ENCODE data around the gene ADGRL1. TPM values are rescaled to one million over a fixed set of nuclear protein-coding genes. Genes with fewer than 3 reads are reported as not detected.
A peak's percentile ranks its signal among the peaks of the same experiment; 100 is the strongest.

Gene ADGRL1
- total and polyA plus RNA-seq, 9 of the 15 experiments (the other 6 are each of a cell fraction or from before 2014, with no cell fraction given), result 0.14 to 37.0 (median 8.6) TPM

DNA sequence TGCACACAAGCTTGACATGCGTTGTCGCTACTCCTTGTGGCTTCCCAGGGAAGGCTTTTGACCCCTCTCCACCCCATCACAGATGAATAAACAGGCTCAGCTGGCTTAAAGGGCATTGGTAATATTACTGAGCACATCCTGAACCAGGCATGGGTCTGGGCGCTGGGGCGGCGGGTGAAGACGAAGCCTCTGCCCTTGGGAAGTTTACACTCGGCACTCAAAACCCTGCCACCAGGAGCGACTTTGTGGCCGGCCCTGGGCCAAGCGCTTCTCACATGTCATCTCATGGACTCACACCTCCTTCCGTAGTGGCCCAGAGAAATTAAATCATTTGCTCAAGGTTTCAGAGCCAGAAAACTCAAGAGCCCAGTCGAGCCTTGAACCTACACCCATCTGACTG is 37.0 kb downstream of the ADGRL1 start (continued):
- TF ChIP-seq, protein P1, sequence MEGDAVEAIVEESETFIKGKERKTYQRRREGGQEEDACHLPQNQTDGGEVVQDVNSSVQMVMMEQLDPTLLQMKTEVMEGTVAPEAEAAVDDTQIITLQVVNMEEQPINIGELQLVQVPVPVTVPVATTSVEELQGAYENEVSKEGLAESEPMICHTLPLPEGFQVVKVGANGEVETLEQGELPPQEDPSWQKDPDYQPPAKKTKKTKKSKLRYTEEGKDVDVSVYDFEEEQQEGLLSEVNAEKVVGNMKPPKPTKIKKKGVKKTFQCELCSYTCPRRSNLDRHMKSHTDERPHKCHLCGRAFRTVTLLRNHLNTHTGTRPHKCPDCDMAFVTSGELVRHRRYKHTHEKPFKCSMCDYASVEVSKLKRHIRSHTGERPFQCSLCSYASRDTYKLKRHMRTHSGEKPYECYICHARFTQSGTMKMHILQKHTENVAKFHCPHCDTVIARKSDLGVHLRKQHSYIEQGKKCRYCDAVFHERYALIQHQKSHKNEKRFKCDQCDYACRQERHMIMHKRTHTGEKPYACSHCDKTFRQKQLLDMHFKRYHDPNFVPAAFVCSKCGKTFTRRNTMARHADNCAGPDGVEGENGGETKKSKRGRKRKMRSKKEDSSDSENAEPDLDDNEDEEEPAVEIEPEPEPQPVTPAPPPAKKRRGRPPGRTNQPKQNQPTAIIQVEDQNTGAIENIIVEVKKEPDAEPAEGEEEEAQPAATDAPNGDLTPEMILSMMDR (IDR thresholded peaks at IDR 0.05 in 2 of 3, conservative IDR thresholded peaks at IDR 0.05 in 1 of 3; ENCODE audit: insufficient read depth in 2 of 3, low read depth in 1 of 3, low read length in 3 of 3), result no peak
- TF ChIP-seq PRMT5 (CRISPR knock-in tag; IDR thresholded peaks at IDR 0.05), result no peak
- TF ChIP-seq ESRRA (IDR thresholded peaks at IDR 0.05; ENCODE audit: borderline replicate concordance, low read depth), result no peak
- no peak for TF ChIP-seq ZFP36 (IDR thresholded peaks at IDR 0.05; ENCODE audit: low read depth, low read length, partially characterized antibody)

- Histone ChIP-seq H3K4me3 (no peak overlapping the region), H3K27ac (ENCODE audit: extremely low read depth, low read depth, low read length) (no peak overlapping the region), H3K4me2 (ENCODE audit: insufficient read depth, low read length) (no peak overlapping the region), H4K20me1 (replicated peaks; ENCODE audit: control insufficient read depth, insufficient read depth, low read length) (no peaks in the 10 kb centered on the region), H3K36me3 (ENCODE audit: control insufficient read depth, insufficient read depth, low read length) (peaks cover 25% of the 10 kb centered on the region; the same call in 2 of the 3 replicates), H2AFZ (ENCODE audit: low read depth, low read length) (no peak overlapping the region), H3K4me1 (replicated peaks in 1 of 2; ENCODE audit: control insufficient read depth in 2 of 2, insufficient read depth in 2 of 2, low read length in 2 of 2) (peaks cover 0 to 22% of the 10 kb centered on the region in 2 experiments; a peak in 2 of 5 replicates), H3K9me3 (replicated peaks; ENCODE audit: control insufficient read depth, insufficient read depth, low read depth, low read length) (no peaks in the 10 kb centered on the region), H3K9ac (ENCODE audit: insufficient read depth in 1 of 2, low read depth in 2 of 2, low read length in 2 of 2) (peak overlapping the region in 1 of 2 experiments; percentile 36; a peak in 1 of 4 replicates), H3K9me1 (ENCODE audit: control insufficient read depth, insufficient read depth, low read length) (no peaks in the 10 kb centered on the region), H3K27me3 (ENCODE audit: control insufficient read depth in 2 of 2, insufficient read depth in 2 of 2, low read length in 2 of 2) (no peaks in the 10 kb centered on the region), H3K79me2 (ENCODE audit: control insufficient read depth, insufficient read depth, low read length) (no peaks in the 10 kb centered on the region)
- in situ Hi-C loops (cut with MboI) (no loop called here), intact Hi-C loops (cut with micrococcal nuclease) (no loop called here)
- TF ChIP-seq PRPF4 (IDR thresholded peaks at IDR 0.05; ENCODE audit: insufficient read depth, low read depth, low read length, poor library complexity, severe bottlenecking), result no peak
- peak; percentile 8; the same call in 1 of the 2 replicates for TF ChIP-seq MAFF (IDR thresholded peaks at IDR 0.05; ENCODE audit: low read length)
- no peak for TF ChIP-seq CREB3 (tag; conservative IDR thresholded peaks at IDR 0.05; ENCODE audit: low read depth)
- no peak for TF ChIP-seq ZSCAN29 (IDR thresholded peaks at IDR 0.05)
- ChIA-PET CTCF (ENCODE audit: low intra/inter-chr PET ratio) (no interaction called here), POLR2A (no interaction called here)
- FAIRE-seq, result no peak
- no TSS peak for BruUV-seq (replicated peaks)
- WGBS (ENCODE audit: insufficient coverage, low coverage, missing lambda C conversion rate), result 73% methylated on average over 19 of the region's 19 CpGs
- no peak for DNase-seq (ENCODE audit: extremely low read depth in 1 of 4, low spot score in 3 of 4)
- ATAC-seq, result no peak; the same call in 2 of the 3 replicates
Measured at GRCh38 chr19:14168259-14168972, 37.6 kb downstream of the ADGRL1 start.
